HG03469 (cell line): ENCODE results near the gene RASGRF1.
"Not testable (repeated sequence)": the region's sequence is repeated elsewhere in the genome, so short reads cannot be mapped to it uniquely, and the experiment has no call there.

ENCODE experiments used
- ATAC-seq: cut with Tn5 transposase; IDR thresholded peaks from one replicate; pipeline ENCODE4 v1.9.1; 2021; ENCODE audit warnings: mild to moderate bottlenecking, moderate library complexity, moderate number of reproducible peaks; ENCODE audit not compliant: unreplicated experiment

Gene RASGRF1

DNA sequence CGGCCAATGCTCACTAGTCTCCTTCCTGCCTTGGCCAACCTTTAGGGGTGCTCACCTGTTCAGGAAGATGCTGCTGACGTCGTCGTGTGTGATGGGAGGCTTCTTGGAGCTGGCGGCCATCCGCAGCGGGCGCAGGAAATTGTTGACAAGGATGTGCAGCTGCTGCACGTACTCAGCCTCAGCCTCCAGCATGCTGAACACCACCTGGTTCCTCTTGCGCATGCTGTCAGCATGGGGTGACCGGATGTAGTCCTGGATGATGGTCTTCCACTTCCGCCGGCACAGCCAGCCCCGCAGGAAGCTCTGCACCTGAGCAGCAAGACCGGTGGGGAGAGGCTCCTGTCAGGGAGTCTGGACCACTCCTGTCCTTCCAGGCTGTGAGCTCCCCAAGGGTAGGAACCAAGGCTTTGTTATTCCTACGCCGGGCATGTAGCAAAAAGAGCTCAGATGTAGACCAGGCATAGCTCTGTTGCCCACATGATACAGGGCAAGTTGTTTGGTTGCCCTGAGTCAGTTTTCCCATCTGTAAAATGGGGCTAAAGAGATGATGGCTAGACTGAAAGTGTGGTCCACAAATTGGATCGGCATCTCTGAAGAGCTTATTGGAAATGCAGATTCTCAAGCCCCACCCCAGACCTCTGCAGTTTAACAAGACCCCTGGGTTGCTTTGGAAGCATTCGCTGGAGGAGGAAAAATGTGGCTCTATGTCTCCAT, 43.7 kb downstream of the RASGRF1 start:
- no peak for ATAC-seq

DNA sequence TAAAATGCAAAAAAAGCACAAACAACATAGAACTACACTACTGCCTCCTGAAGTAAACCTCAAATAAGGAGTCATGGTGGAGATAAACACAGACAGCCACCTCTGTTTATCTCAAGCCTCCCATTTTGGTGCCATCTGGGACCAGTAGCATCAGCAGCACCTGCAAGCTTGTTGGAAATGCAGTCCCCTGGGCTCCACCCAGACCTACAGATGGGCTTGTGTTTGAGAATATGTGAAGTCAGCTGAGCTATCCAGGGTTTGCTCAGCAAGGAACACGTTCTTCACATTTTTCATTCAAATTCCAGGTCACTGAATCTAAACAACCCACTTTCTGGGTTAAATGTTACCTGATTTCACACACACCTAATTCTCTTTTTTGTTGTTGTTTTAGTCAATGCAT, 45.5 kb downstream of the RASGRF1 start:
- no peak for ATAC-seq

DNA sequence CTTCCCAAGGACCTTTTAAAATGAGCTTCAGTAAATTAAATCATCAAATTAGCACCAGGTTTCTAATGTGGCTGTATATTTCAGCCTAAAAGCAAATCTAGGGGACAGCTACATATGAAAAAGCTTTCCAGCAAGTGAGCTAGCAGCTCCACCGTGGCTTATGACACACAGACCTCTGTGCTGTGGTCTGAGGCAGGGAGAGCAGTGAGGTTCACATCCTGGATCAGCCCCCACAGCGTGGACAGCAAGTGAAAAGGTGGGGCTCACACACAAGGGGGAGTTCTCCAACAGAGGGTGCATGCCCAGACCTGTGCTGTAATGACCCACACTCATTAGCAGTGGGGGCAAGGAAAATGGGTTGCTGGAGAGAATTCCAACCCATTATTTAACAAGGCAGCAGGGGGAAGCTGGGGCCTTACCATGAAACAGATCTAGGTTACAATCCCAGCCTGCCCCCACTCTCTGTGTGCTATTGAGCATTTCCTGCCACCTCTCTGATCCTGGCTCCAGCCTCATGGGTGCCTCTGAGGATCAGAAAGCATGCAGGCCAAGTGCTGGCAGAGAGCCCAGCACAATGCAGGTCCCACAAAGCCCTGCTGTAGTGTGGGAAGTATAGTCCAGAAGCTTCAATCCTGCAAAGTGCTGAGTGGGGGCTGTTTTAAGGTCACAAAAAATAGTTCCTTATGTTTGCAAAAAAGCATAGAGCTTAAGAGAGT, 48.2 kb downstream of the RASGRF1 start:
- ATAC-seq = no peak

DNA sequence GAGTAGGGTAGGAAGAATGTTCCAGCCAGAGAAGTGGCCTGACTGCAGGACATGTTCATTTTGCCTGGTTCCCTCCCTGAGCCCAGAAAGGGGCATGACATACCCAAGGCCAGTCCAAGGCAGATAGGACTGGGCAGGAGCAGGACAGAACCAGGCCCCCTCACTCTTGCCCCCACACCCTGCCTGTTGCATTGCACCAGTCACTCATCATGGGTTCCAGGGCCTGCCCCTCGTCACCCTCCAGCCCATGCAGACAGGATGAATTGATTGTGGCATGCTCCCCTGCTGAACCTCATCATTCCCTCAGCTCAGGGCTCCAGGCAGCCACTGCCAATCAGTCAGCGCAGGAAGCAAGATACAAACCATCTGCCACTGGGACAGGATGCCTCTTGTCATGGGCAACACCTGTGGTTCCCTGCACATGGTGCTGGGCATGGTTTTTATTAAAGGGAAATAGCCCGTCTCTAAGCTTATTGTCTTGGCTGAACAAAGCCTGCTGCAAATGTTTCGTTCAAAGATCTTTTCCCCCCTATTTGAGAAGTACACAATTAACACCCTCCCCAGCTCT, 48.9 kb downstream of the RASGRF1 start:
- no peak for ATAC-seq

DNA sequence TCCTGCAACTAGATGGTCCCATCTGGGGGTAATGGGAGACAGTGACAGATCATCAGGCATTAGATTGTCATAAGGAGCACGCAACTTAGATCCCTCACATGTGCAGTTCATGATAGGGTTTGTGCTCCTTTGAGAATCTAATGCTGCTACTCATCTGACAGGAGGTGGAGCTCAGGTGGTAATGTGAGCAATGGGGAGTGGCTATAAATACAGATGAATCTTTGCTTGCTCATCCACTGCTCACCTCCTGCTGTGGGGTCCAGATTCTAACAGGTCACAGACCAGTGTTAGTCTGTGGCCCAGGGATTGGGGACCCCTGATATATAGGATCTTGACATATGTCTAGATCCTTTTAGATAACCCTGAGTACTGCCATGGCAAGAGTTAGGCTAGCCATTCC, 52.7 kb downstream of the RASGRF1 start:
- no peak for ATAC-seq

DNA sequence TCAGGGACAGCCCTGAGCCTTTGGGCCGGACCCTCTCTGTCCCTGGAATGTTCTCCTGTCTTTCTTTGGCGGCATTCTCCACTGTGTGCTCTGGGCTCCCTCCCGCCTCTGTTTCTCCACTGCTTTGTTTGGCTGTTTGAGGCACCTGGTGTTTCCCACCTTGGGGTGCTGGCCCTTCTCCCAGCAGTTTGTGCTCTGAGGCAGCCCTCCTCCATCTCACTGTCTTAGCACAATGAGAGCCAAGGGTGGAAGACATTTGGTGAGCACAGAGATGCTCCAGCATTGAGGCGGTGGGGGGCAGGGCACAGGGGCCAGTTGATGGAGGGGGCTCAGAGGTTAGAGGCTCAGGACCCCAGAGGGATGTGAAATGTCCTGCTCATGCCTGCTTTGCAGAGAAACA, 54.3 kb downstream of the RASGRF1 start:
- no peak for ATAC-seq

DNA sequence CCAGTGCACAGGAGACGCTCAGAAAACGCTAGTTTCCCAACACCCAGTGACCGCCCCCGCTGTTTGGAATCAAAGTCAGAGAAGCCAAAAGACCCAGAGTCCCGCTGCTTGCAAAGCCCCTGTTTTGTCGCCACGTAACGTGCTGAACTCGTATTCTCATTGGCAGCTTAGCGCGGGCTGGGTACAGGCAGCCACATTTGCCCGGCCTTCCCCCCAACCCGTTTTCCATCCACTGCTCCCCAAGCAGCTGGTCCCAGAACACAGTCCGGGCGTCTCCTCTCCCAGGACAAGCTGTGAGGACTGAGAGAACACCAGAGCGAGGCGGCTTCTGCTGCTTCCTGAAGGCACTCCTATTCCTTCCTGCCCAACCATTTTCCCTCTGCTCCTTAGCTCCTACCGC, 54.8 kb downstream of the RASGRF1 start:
- ATAC-seq = no peak

DNA sequence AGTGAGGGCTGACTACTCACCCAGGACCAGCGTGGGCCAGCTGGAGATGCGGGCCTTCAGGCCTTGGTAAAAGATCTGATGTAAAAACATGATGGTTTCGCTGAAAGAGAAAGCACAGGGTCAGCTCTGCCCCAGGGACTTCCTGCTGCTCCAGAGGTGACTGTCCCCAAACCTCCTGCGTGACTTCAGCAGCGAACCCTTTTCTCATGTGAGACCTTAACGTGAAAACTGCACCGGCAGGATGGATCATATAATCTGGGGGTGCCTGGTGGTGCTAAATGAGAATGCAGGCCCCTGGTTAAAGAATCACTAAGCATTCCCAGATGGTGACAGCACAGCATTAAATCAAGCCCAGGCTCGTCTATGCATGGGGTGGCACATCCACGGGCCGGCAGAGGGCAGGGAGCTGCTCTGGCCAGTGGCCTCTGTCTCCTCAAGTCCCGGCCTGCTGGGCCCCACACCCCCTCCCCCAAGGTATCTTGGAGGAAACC, 55.4 kb downstream of the RASGRF1 start:
- ATAC-seq = no peak

DNA sequence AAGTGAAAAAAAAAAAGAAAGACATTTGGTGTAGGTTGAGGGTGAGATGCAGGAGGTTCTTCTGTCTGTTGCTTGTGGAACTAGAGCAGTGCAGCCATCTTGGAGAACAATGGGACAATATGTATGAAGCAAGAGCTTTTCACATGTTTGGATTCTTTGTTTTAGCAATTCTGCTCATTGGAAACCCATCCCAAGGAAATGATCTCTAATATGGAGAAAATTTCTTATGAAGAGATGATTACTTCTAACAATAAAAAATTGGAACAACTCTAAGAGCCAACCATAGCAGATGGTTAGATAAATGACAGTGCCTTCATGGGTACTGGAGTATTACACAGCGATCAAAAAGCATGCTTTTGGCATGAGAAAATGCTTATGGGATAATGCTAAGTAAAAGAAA, 56.3 kb downstream of the RASGRF1 start:
- no peak for ATAC-seq

DNA sequence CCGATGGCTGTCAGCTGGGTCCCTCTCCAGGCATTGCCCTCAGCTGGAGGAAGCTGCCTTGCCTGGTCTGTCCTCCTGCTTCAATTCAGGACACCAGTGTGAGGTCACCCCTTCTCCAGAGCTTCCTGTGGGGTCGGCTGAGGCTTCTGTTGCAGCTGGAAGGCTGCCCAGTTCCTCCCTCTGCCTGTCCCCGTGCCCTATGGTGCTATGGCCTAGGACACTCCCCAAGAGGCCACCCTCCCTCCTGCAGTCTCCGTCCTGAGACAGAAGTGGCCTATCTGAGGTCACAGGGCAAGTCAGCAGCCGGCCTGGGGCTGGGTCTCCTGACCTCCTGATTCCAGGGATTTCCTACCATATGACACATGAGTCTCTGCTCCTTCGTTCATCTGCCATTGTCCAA, 57.9 kb downstream of the RASGRF1 start:
- no peak for ATAC-seq

DNA sequence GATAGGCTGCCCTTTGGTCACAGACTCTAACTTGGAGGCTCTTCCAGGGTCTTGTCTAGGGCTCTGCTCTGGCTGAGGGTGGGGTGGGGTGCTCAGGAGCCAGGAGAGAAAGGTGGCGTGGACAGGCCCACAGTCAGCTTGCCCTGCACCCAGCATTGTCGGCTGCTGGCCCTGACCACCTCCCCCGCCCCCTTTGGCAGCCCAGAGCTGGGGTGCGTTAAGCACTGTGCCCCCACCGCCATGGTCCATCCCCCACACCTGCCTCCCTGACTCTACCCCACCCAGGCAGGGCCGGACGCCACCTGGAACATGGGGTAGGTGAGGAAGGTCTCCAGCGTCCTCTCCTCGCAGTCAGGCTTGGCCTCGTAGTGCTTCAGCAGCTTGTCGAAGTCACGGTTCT, 58.8 kb downstream of the RASGRF1 start:
- no peak for ATAC-seq

DNA sequence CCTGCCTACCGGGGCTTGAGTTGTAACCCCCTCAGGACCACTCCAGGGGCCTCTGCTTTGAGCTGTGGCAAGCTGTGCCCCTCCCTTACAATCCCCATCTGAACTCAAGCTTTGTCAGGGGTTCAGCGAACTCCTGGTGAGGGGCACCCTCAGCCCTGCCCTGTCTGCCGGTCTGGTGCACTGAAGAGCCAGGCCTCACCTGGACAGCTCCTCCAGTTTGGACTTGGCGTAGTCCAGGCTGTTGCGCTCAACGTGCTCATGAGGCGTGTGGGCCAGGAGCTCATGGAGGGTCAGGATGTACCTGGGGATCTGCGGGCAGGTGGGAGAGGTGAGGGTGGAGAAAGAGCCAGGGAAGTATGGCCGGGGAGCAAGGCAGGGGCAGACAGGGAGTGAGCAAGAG, 59.4 kb downstream of the RASGRF1 start:
- no peak for ATAC-seq

DNA sequence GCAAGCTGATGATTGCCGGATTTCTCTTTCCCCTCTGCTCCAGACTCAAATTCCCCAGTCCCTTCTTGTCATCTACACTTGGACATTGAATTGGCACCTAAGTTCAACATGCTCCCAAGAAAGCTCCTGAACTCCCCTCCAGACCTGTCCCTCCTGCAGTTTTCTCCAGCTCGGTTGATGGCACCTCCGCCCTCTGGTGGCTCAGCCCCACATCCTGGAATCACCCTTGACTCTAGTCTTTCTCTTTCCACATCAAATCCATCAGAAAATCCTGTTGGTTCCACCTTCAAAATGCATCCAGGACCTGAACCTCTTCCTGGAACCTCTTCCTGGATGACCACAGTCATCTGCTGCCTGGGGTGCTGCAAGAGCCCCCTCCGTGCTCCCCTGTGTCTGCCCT, 60.1 kb downstream of the RASGRF1 start:
- ATAC-seq = no peak

DNA sequence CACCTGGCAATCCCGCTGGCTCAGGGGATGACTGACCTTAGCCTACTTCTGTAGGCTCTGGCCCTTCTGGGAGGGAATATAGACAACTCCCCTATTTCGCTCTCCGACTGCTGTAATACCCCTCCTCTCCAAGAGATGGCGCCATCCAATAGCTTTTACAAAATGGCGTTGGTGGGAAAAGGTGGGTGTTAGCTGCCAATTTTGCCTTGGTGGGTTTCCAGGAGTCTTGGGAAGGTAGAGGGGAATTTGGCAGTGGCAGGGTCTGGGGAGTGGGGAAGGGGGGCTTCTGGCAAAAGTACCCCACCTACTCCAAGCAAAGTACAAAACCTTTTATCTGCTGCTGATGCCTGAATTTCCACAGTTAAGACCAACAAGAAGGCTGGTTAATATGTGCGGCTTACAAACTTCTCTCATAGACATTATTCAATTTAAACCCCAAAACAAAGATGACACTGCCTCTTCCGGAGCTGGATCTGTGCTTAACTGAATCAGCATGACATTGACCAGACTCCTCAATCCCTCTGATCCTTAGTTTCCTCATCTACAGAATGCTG, 62.1 kb downstream of the RASGRF1 start:
- no peak for ATAC-seq

DNA sequence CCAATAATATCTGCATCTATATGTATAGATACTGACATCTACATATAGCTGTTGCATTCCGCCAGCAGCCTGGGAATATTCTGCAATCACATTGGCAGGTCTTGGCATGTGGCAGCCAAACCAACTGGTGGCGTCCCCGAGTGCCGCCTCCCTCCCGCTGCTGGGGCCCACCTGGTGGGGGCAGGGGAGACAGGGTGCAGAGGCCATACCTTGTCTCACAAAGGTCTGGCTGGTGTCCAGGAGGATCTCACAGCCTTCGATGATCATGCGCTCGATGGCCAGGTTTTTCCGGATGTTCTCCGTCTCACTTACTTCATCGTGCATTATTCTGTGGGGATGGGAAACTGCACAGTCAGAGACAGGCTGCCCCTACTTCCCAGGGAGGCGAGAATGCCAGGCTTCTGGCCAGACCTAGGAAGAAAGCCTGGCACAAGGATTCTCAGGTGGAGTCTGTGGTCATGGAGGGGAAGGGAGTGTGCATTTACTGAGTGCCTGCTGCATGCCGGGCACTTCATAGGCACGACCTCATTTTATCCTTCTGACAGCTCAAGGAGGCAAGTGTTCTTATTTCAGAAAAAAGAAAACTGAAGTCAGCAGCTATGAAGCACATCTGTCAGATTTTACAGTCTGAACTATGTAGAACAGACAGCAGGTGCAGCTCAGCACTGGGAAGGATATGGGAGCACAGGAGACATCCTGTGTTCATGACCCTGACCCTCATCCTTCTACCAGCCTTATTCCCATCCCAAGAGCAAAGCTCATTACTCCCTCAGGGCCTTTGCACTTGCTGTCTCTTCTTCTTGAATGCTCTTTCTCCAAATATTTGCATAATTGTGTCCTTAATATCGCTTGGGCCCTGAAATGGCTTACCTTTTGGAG, 62.8 kb downstream of the RASGRF1 start:
- ATAC-seq = no peak

DNA sequence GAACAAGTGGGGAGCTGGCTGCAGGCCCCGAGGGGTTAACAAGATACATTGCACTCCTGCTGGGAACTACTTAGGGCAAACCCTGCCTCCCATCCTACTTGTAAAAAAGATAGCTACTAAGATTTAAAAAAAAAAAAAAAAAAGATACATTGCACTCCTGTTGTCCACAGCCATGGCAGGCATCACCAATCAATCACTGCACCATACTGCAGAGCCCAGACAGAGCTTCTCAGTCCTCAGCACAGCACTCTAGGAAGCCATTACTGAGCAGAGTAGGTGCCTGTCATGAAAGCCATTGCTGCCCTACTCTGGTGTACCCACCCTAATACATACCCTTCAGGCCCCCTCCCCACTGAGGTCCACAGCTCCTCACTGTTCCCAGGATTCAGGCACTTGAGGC, 64.8 kb downstream of the RASGRF1 start:
- no peak for ATAC-seq

DNA sequence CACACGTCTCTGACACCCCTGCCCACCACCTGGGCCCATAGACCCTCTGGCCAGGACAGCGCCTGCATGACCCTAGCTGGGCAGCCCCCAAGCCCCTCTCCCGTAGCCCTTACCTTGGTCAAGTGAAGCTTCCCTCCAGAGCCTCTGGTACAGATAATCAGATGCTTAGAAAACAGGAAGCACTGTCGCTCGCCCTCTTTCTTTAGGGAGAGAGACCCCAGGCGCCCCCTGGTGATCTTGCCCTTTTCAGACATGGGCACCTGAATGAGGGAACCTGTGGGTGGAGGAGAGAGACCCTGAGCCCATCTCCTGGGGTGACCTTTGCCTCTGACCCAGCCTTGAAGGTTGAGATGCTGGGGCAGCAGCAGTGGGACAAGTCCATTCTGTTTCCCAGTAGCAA, 65.4 kb downstream of the RASGRF1 start:
- no peak for ATAC-seq

DNA sequence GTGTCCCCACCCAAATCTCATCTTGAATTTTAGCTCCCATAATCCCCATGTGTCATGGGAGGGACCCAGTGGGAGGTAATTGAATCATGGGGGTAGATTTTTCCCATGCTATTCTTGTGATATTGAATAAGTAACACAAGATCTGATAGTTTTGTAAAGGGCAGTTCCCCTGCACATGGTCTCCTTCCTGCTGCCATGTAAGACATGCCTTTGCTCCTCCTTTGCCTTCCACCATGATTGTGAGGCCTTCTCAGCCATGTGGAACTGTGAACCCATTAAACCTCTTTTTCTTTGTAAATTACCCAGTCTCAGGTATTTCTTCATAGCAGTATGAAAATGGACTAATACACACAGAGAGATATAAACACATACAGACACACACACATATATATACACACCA, 66.1 kb downstream of the RASGRF1 start:
- not testable (repeated sequence) for ATAC-seq

DNA sequence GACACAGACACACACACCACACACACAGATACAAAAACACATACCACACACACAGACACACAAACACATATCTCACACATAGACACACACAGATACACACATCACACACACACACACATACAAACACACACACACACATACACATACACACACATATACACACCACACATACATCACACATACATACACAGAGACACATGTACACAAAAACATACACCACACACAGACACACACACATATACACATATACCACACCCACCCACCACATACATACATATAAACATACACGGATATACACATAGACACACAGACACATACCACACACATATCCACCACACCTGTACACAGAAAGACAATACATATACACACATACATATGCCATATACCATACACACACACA, 66.7 kb downstream of the RASGRF1 start:
- ATAC-seq = no peak

DNA sequence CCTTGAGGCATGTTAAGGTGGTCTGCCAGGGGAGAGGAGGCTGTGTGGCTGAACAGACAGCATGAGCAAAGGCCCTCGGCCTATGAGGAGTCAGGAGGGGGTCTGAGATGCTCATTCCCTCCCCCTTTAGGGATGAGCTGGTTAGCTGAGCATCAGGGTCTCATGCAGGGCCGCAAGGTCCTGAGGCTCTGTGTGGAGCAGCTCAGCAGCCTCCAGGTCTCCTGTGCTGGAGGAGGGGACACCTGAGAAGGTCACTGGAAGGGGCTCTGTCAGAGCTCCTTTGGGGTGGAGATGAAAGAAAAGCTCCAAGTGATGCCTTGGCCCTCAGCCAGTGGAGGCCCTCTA, 67.1 kb downstream of the RASGRF1 start:
- ATAC-seq = no peak

DNA sequence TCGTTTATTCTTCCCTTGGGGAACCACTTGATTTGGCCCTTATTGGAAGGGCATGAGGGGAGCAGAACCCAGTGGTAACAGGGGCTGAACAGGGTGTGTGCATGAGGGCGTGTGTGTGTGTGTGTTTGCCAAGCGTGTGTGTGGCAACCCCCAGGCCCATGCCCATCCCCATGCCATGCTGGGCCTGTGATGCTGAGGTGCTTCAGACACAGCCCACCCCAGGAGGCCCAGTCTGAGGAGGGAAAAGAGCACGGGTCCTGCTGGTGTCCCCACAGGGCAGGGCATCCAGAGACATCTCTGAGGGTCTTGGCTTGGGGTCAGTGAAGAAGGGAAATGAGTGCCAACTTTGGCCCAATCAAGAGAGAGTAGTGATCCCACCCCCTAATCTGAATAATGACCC, 71.6 kb downstream of the RASGRF1 start:
- ATAC-seq = no peak
